ENCODE data around the gene PTPRK. TPM values are rescaled to one million over a fixed set of nuclear protein-coding genes. Genes with fewer than 3 reads are reported as not detected.

The PTPRK gene
- total RNA-seq, 4 donors from 2014 or later, result 26.7 to 47.5 (median 41.4) TPM

DNA sequence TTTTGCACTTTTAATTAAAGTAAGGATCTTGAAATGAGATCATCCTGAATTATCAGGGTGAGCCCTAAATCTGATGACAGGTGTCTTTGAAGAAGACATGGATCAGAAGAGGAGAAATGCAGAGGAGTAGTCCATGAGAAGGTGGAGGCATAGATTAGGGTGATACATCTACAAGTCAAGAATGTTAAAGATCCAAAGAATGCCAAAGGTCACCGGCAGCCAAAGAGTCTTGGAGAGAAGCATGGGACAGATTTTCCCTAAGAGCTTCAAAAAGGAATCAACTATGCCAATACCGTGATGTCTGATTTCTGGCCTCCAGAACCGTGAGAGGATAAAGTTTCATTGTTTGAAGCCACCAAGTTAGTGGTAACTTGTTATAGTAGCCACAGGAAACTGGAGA lies 560.5 kb downstream of the PTPRK start:
- WGBS, 2 donors, result 91% methylated on average over 3 of the region's 3 CpGs
- intact Hi-C loops (cut with DNase I; ENCODE audit: low total_unique reads), result no loop called here
- H3K4me3 ChIP-seq (ENCODE audit: low read depth, poor library complexity, severe bottlenecking), result no peak overlapping the region
- TF ChIP-seq, protein P1, sequence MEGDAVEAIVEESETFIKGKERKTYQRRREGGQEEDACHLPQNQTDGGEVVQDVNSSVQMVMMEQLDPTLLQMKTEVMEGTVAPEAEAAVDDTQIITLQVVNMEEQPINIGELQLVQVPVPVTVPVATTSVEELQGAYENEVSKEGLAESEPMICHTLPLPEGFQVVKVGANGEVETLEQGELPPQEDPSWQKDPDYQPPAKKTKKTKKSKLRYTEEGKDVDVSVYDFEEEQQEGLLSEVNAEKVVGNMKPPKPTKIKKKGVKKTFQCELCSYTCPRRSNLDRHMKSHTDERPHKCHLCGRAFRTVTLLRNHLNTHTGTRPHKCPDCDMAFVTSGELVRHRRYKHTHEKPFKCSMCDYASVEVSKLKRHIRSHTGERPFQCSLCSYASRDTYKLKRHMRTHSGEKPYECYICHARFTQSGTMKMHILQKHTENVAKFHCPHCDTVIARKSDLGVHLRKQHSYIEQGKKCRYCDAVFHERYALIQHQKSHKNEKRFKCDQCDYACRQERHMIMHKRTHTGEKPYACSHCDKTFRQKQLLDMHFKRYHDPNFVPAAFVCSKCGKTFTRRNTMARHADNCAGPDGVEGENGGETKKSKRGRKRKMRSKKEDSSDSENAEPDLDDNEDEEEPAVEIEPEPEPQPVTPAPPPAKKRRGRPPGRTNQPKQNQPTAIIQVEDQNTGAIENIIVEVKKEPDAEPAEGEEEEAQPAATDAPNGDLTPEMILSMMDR (IDR thresholded peaks at IDR 0.05), result no peak
- TF ChIP-seq POLR2A (IDR thresholded peaks at IDR 0.05), result no peak
- DNase-seq (ENCODE audit: low spot score in 2 of 2), result no peak

DNA sequence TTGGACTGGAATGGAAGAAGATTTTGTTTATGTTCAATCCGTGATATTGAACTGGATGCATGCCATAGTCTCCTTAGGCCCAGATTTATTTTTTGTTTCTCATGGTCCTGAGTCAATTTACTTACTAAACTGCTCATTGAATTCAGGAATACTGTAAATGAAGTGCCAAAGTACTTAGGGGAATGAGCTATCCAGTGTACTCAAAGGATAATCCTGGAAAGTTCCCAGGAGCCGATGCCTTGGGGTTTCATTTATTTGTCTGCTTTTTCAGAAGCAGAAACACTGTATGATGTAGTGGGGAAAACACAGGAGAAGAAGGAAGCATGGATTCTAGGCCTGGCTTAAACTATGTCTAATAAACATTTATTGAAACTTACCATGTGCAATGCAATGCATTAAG lies 563.4 kb downstream of the PTPRK start:
- no peak for DNase-seq (ENCODE audit: low spot score in 2 of 2)
- H3K4me3 ChIP-seq (ENCODE audit: low read depth, poor library complexity, severe bottlenecking), result no peak overlapping the region
- WGBS, 2 donors, result 55 to 64% methylated on average over 2 of the region's 2 CpGs
- intact Hi-C loops (cut with DNase I; ENCODE audit: low total_unique reads), result no loop called here
- TF ChIP-seq, protein P1 (IDR thresholded peaks at IDR 0.05), result no peak
- no peak for TF ChIP-seq POLR2A (IDR thresholded peaks at IDR 0.05)

DNA sequence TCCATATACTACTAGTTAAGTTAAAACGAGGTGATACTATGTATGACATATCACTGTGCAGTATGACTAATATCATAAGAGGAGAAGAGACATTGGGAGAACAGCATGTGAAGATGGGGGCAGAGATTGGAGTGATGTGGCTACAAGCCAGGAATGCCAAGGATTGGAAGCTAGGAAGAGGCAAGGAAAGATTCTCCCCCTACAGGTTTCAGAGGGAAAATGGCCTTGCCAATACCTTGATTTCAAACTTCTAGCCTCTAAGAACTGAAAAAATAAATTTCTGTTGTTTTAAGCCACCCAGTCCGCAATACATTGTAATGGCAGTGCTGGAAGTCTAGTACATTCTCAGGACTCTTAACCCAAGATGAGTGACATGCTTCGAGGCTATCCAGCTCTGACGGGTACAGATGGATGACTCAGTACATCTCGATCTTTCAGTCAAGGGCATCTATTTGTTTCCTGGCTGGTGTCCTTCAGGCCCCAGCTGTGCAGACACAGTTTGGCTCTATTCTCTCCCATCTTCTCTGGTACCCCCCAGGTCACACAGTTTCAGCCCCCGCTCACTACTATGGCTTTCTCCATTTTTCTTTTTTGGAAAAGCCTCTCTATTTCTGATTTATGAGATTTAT lies 564.0 kb downstream of the PTPRK start:
- DNase-seq (ENCODE audit: low spot score in 2 of 2), result no peak
- TF ChIP-seq, protein P1 (IDR thresholded peaks at IDR 0.05), result no peak
- TF ChIP-seq POLR2A (IDR thresholded peaks at IDR 0.05), result no peak
- H3K4me3 ChIP-seq (ENCODE audit: low read depth, poor library complexity, severe bottlenecking), result no peak overlapping the region
- WGBS, 2 donors, result 73 to 81% methylated on average over 6 of the region's 6 CpGs
- intact Hi-C loops (cut with DNase I; ENCODE audit: low total_unique reads), result no loop called here

DNA sequence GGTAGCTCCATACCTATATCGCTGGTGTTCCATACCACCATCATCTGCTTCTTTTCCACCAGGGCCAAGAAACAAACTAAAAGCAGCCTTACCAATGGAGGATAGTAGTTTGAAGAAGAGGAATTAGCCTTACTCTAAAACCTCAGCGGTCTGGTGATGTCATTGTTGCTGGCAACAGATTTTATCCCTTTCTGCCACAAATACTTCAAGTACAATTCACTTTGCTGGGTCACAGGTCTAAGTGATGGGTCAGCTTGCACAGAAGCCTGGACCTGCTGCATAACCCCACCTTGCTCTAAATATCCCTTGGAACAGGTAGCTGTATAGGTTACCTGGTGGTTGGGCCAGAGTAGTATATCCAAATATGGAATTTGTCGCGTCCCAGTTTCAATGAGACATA lies 566.3 kb downstream of the PTPRK start:
- TF ChIP-seq POLR2A (IDR thresholded peaks at IDR 0.05), result no peak
- TF ChIP-seq, protein P1 (IDR thresholded peaks at IDR 0.05), result no peak

GRCh38 chr6:127952831-127953230 lies 567.6 kb downstream of the PTPRK start:
- WGBS, 2 donors, result 74 to 79% methylated on average over 4 of the region's 4 CpGs
- TF ChIP-seq, protein P1 (IDR thresholded peaks at IDR 0.05), result no peak
- no peak for TF ChIP-seq POLR2A (IDR thresholded peaks at IDR 0.05)
- DNase-seq (ENCODE audit: low spot score in 2 of 2), result no peak
- intact Hi-C loops (cut with DNase I; ENCODE audit: low total_unique reads), result no loop called here
- no peak overlapping the region for H3K4me3 ChIP-seq (ENCODE audit: low read depth, poor library complexity, severe bottlenecking)

More for the DNA sequence above, 566.3 kb downstream of the PTPRK start:
- 92 to 96% methylated on average over 4 of the region's 4 CpGs for WGBS, 2 donors
- no peak for DNase-seq (ENCODE audit: low spot score in 2 of 2)
- intact Hi-C loops (cut with DNase I; ENCODE audit: low total_unique reads), result no loop called here
- no peak overlapping the region for H3K4me3 ChIP-seq (ENCODE audit: low read depth, poor library complexity, severe bottlenecking)

GRCh38 chr6:127952176-127952575 lies 568.2 kb downstream of the PTPRK start:
- WGBS, 2 donors, result 93 to 96% methylated on average over 5 of the region's 5 CpGs
- TF ChIP-seq, protein P1 (IDR thresholded peaks at IDR 0.05), result no peak
- no peak for TF ChIP-seq POLR2A (IDR thresholded peaks at IDR 0.05)
- intact Hi-C loops (cut with DNase I; ENCODE audit: low total_unique reads), result no loop called here
- no peak overlapping the region for H3K4me3 ChIP-seq (ENCODE audit: low read depth, poor library complexity, severe bottlenecking)
- DNase-seq (ENCODE audit: low spot score in 2 of 2), result no peak

Measured in lower leg skin (tissue), 4 donors.